ENCODE data around the gene EFHC1.

Gene EFHC1

DNA sequence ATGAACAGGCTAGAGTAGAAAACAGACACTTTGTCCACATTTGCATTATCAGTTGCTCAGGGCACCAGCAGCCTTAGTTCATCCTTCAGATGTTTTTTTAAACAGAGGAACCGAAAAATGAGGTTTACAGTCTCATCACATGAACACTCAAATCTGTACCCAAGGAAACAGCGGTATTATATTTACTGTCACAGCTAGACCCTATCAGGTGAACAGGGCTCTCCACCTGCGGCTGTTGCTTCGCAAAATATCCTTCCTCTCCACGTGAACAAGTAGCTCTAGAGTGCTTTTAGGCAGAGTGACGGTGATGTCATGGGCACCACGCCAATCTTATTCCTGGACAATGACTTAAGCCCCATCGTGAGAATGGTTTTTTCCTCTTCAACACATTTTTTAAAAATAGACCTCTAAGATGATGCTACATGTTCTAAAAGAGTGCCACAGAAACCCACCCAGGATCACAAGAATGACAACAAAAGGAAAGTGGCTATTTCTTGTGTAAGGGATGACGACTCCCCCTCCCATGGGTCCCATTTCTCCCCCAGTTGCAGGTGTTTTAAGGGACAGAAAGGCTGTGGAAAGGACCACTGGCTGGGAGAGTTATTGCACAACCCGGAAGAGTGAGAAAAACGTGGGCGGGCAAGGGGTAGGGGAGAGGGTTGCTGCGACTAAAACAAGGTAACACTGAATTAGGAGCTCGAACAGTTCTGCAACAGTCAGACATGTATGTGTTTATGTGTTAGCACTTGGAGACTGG lies 77.7 kb downstream of the EFHC1 start:
- H4K20me1 ChIP-seq (ENCODE audit: control insufficient read depth, insufficient read depth, low read depth, low read length), result no peaks in the 10 kb centered on the region
- H3F3A ChIP-seq (ENCODE audit: control insufficient read depth, insufficient read depth), result no peaks in the 10 kb centered on the region
- peaks cover 29% of the 10 kb centered on the region for H3K4me1 ChIP-seq (ENCODE audit: control insufficient read depth, low read length)
- H3K79me2 ChIP-seq (ENCODE audit: control insufficient read depth, low read length), result no peaks in the 10 kb centered on the region
- no peaks in the 10 kb centered on the region for H3K9me3 ChIP-seq (ENCODE audit: control insufficient read depth, insufficient read depth, low read length)
- peaks cover 5% of the 10 kb centered on the region; the same call in 1 of the 2 replicates for H3K36me3 ChIP-seq (ENCODE audit: control insufficient read depth, low read length)
- peak overlapping the region; percentile 10 for H3K4me2 ChIP-seq (ENCODE audit: low read length)
- H3K27ac ChIP-seq (ENCODE audit: low read depth, low read length), result no peak overlapping the region
- no peak for TF ChIP-seq EZH2phosphoT487 (IDR thresholded peaks at IDR 0.05; ENCODE audit: borderline replicate concordance, low read length)
- TF ChIP-seq, protein P1, sequence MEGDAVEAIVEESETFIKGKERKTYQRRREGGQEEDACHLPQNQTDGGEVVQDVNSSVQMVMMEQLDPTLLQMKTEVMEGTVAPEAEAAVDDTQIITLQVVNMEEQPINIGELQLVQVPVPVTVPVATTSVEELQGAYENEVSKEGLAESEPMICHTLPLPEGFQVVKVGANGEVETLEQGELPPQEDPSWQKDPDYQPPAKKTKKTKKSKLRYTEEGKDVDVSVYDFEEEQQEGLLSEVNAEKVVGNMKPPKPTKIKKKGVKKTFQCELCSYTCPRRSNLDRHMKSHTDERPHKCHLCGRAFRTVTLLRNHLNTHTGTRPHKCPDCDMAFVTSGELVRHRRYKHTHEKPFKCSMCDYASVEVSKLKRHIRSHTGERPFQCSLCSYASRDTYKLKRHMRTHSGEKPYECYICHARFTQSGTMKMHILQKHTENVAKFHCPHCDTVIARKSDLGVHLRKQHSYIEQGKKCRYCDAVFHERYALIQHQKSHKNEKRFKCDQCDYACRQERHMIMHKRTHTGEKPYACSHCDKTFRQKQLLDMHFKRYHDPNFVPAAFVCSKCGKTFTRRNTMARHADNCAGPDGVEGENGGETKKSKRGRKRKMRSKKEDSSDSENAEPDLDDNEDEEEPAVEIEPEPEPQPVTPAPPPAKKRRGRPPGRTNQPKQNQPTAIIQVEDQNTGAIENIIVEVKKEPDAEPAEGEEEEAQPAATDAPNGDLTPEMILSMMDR (IDR thresholded peaks at IDR 0.05; ENCODE audit: low read depth, low read length, poor library complexity, severe bottlenecking), result no peak
- H3K9me2 ChIP-seq (replicated peaks; ENCODE audit: control insufficient read depth, low read length), result no peaks in the 10 kb centered on the region
- 0 out of 2 replicates have a peak, but pooled peaks cover 3% of the 10 kb centered on the region for H3K27me3 ChIP-seq (ENCODE audit: control insufficient read depth, low read length)
- peak overlapping the region; percentile 13; the same call in 1 of the 2 replicates for H3K4me3 ChIP-seq (ENCODE audit: low read length)

DNA sequence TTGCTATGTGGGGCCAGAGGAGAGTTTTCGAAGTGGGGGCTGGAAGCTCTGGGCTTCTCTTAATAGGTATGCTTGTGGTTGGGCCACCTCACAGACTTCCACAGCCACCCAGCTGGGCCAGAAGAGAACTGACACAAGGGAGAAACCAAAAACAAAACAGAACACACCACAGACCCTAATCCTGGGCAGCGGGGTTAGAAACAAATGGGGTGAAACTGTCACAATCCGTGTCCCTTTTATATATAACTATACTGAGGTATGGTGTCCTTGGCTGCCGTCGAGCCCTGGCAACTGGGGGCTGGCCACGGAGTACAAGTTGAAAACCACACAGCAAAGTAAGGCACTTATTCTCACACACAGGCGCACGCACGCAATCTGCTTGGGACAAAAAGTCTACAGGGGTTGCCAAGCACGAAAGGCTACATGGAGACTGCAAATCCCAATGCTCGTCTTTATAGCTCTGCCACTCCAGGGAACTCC lies 78.4 kb downstream of the EFHC1 start:
- H3F3A ChIP-seq (ENCODE audit: control insufficient read depth, insufficient read depth), result no peaks in the 10 kb centered on the region
- H3K4me2 ChIP-seq (ENCODE audit: low read length), result peak overlapping the region; percentile 10; the same call in 1 of the 2 replicates
- no peak overlapping the region for H3K4me3 ChIP-seq (ENCODE audit: low read length)
- peaks cover 5% of the 10 kb centered on the region; the same call in 1 of the 2 replicates for H3K36me3 ChIP-seq (ENCODE audit: control insufficient read depth, low read length)
- no peaks in the 10 kb centered on the region for H4K20me1 ChIP-seq (ENCODE audit: control insufficient read depth, insufficient read depth, low read depth, low read length)
- H3K4me1 ChIP-seq (ENCODE audit: control insufficient read depth, low read length), result peaks cover 29% of the 10 kb centered on the region
- H3K27me3 ChIP-seq (ENCODE audit: control insufficient read depth, low read length), result 0 out of 2 replicates have a peak, but pooled peaks cover 3% of the 10 kb centered on the region
- no peaks in the 10 kb centered on the region for H3K9me3 ChIP-seq (ENCODE audit: control insufficient read depth, insufficient read depth, low read length)
- no peak overlapping the region for H3K27ac ChIP-seq (ENCODE audit: low read depth, low read length)
- TF ChIP-seq, protein P1 (IDR thresholded peaks at IDR 0.05; ENCODE audit: low read depth, low read length, poor library complexity, severe bottlenecking), result no peak
- no peak for TF ChIP-seq EZH2phosphoT487 (IDR thresholded peaks at IDR 0.05; ENCODE audit: borderline replicate concordance, low read length)
- H3K79me2 ChIP-seq (ENCODE audit: control insufficient read depth, low read length), result no peaks in the 10 kb centered on the region
- no peaks in the 10 kb centered on the region for H3K9me2 ChIP-seq (replicated peaks; ENCODE audit: control insufficient read depth, low read length)

DNA sequence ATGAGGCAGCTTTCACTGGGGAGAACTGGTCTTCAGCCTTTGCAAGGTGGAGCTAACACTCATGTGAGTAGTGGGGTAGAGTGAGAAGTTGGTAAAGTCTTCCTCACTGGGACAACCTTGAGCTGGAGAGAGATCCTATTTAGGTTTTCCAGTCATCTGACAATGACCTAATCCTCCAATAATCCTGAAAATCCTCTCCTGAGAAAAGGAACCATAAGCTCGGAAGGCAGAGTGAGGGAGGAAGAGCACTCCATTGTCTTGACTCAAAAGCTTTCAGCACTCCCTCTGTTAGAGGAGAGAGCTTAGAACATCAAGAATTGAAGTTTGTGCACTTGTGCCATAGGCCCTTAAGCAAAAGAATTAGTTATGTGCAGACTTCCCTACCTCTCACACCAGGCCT lies 78.9 kb downstream of the EFHC1 start:
- no peaks in the 10 kb centered on the region for H3F3A ChIP-seq (ENCODE audit: control insufficient read depth, insufficient read depth)
- H3K4me3 ChIP-seq (ENCODE audit: low read length), result no peak overlapping the region
- no peak overlapping the region for H3K4me2 ChIP-seq (ENCODE audit: low read length)
- no peaks in the 10 kb centered on the region for H3K9me3 ChIP-seq (ENCODE audit: control insufficient read depth, insufficient read depth, low read length)
- no peaks in the 10 kb centered on the region for H3K79me2 ChIP-seq (ENCODE audit: control insufficient read depth, low read length)
- peaks cover 5% of the 10 kb centered on the region; the same call in 1 of the 2 replicates for H3K36me3 ChIP-seq (ENCODE audit: control insufficient read depth, low read length)
- H3K4me1 ChIP-seq (ENCODE audit: control insufficient read depth, low read length), result peaks cover 29% of the 10 kb centered on the region
- no peak overlapping the region for H3K27ac ChIP-seq (ENCODE audit: low read depth, low read length)
- TF ChIP-seq, protein P1 (IDR thresholded peaks at IDR 0.05; ENCODE audit: low read depth, low read length, poor library complexity, severe bottlenecking), result no peak
- TF ChIP-seq EZH2phosphoT487 (IDR thresholded peaks at IDR 0.05; ENCODE audit: borderline replicate concordance, low read length), result no peak
- no peaks in the 10 kb centered on the region for H4K20me1 ChIP-seq (ENCODE audit: control insufficient read depth, insufficient read depth, low read depth, low read length)
- H3K27me3 ChIP-seq (ENCODE audit: control insufficient read depth, low read length), result 0 out of 2 replicates have a peak, but pooled peaks cover 3% of the 10 kb centered on the region
- H3K9me2 ChIP-seq (replicated peaks; ENCODE audit: control insufficient read depth, low read length), result no peaks in the 10 kb centered on the region

All from DOHH2 (cell line).